ENCODE results near the gene KCNK15. TPM values are rescaled to one million over a fixed set of nuclear protein-coding genes. Genes with fewer than 3 reads are reported as not detected.
A peak's percentile ranks its signal among the peaks of the same experiment; 100 is the strongest.

KCNK15 gene
- total and polyA plus RNA-seq, 8 donors: 0.09 to 3.1 (median 1.8) TPM; not detected in 5

DNA sequence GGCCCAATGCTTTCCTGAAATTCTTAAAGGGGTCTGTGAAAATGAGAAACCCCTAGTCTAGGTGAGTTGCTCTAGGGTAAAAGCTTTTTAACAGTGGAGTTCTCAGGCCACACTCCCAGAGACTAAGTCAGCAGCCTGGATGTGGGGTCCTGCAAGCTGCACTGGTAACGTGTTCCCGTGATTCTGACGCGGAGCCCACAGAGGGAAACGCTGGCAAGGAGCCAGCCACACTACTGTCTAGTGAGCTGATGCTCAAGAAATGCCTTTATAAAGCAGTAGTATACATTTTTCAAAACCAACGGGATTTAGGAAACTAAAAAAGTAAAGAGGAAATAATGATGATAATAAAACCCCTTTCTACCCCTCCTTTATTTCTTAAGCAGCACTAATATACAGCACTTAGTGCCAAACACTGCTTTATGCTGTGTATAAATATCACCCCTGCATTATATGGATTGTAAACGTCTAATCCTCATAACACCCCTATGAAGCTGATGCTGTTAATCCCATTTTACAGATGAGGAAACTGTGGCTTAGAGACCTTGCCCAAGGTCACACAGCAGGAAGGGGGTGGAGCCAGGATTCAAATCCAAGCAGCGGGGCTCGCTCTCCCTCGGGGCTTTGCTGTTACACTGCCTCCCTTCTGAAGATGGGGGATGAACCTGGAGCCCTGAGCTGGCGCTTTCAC is 25.0 kb downstream of the KCNK15 start:
- H3K4me1 ChIP-seq: no peaks in the 10 kb centered on the region
- no peaks in the 10 kb centered on the region for H3K36me3 ChIP-seq
- intact Hi-C loops (cut with DNase I): no loop called here
- DNase-seq (no peak), ATAC-seq (no peak)
- H3K9me3 ChIP-seq: no peaks in the 10 kb centered on the region
- peaks cover 0 to 35% of the 10 kb centered on the region in 2 donors for H3K27me3 ChIP-seq
- TF ChIP-seq, protein P1, sequence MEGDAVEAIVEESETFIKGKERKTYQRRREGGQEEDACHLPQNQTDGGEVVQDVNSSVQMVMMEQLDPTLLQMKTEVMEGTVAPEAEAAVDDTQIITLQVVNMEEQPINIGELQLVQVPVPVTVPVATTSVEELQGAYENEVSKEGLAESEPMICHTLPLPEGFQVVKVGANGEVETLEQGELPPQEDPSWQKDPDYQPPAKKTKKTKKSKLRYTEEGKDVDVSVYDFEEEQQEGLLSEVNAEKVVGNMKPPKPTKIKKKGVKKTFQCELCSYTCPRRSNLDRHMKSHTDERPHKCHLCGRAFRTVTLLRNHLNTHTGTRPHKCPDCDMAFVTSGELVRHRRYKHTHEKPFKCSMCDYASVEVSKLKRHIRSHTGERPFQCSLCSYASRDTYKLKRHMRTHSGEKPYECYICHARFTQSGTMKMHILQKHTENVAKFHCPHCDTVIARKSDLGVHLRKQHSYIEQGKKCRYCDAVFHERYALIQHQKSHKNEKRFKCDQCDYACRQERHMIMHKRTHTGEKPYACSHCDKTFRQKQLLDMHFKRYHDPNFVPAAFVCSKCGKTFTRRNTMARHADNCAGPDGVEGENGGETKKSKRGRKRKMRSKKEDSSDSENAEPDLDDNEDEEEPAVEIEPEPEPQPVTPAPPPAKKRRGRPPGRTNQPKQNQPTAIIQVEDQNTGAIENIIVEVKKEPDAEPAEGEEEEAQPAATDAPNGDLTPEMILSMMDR (IDR thresholded peaks at IDR 0.05): no peak
- no peak overlapping the region for H3K27ac ChIP-seq
- H3K4me3 ChIP-seq: no peak overlapping the region

DNA sequence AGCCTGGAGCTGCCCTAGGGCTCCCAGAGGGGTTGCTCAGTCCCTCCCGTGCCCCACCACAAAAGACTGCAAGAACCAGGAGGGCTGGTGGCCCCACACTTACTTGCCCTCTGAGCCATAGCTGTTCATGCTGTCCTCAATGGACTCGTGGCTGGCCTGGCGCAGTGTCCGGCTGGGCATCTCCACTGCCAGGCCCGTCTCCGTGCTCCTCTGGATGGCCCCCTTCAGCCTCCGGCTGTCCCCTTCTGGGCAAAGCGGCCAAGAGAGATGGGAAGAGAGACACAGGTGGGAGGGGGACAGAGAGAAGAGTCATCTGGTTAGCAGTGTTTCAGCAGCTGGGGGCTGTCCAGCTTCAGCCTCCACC is 25.5 kb downstream of the KCNK15 start:
- Histone ChIP-seq H3K27me3 (peaks cover 0 to 32% of the 10 kb centered on the region in 2 donors), H3K36me3 (no peaks in the 10 kb centered on the region), H3K4me3 (no peak overlapping the region), H3K4me1 (no peaks in the 10 kb centered on the region), H3K9me3 (no peaks in the 10 kb centered on the region), H3K27ac (no peak overlapping the region)
- intact Hi-C loops (cut with DNase I): no loop called here
- TF ChIP-seq, protein P1 (IDR thresholded peaks at IDR 0.05): no peak
- no peak for DNase-seq
- no peak for ATAC-seq

DNA sequence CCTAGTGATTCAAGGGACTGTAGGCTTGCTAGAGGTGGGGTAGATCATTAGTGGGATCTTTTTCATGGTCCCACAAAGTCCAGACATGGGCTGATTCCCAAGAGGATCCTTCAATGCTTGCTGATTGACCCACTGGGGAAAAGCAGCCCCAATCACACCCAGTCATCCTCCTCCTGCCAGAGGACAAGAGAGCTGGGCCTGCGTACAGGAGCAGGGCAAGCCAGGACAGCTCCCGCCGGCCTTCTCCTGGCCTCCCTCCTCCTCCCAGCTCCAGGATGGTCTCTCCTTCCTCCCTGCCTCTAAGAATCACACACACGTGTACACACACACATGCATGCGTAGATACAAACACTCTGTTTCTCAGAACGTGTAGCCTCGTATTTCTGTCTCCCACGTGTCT is 27.0 kb downstream of the KCNK15 start:
- ATAC-seq: no peak
- Histone ChIP-seq H3K27ac (no peak overlapping the region), H3K9me3 (no peaks in the 10 kb centered on the region), H3K4me3 (no peak overlapping the region), H3K27me3 (peaks cover 0 to 31% of the 10 kb centered on the region in 2 donors), H3K36me3 (no peaks in the 10 kb centered on the region), H3K4me1 (no peaks in the 10 kb centered on the region)
- TF ChIP-seq, protein P1 (IDR thresholded peaks at IDR 0.05): no peak
- intact Hi-C loops (cut with DNase I): no loop called here
- no peak for DNase-seq

DNA sequence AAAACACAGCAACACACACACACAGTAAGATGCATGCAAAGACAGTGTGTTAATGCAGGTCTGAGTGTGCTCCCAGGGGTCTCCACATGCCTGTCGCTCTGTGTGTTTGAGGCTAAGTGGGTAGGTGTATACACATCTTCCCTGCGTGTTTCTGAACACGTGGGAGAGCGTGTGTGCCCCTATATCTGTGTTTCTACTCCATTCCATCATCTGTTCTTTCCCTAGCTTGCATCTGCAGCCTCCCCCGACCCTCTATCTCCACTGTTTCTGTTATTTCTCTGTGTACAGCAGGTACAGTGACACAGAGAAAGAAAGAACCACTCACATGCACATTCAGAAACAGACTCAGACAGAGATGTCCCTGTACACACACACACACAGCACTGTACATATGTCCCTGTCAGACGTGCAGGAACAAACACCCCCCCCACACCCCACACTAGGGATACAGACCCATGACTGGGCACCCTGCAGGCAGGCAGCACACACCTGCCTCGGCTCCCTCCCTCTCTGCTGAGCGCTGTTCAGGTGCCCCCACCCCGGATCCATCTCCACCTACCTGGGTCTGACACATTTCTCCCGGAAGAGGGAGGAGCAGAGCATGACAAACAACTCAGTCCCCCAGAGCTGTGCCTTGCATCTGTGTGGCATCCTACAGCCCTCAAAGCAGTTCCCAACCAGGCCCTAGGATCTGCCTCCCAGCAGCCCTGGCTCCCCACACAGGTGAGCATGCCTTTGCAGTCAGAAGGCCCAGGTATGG is 27.6 kb downstream of the KCNK15 start:
- H3K36me3 ChIP-seq: no peaks in the 10 kb centered on the region
- ATAC-seq: no peak
- no peak overlapping the region for H3K4me3 ChIP-seq
- no peaks in the 10 kb centered on the region for H3K9me3 ChIP-seq
- no peak for DNase-seq
- TF ChIP-seq, protein P1 (IDR thresholded peaks at IDR 0.05): no peak
- no peak overlapping the region for H3K27ac ChIP-seq
- peaks cover 0 to 28% of the 10 kb centered on the region in 2 donors for H3K27me3 ChIP-seq
- H3K4me1 ChIP-seq: no peaks in the 10 kb centered on the region
- intact Hi-C loops (cut with DNase I): no loop called here

DNA sequence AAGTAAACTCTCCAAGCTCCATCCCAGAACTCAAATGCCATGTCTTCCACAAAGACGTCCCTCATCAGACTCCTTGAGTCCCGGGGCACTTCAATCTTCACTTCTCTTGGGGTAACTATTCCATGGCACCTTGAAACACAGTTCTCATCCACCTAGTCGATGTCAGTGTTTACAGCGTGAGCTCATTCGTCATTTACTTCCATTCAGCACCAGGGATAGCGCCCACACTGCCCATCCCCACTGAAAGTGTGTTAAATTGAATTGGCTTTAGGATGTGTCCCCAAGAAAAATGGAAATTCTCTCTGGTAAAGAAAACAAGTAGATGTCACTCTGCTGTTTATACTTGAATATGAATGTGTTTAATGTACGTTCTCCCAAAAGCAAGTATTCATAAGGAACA is 31.3 kb downstream of the KCNK15 start:
- peak in 1 of 4 donors; percentile 24 for DNase-seq
- Histone ChIP-seq H3K4me3 (no peak overlapping the region), H3K36me3 (no peaks in the 10 kb centered on the region), H3K4me1 (no peaks in the 10 kb centered on the region), H3K9me3 (no peaks in the 10 kb centered on the region), H3K27ac (no peak overlapping the region), H3K27me3 (peaks cover 0 to 14% of the 10 kb centered on the region in 2 donors)
- intact Hi-C loops (cut with DNase I): no loop called here
- peak; percentile 39 for ATAC-seq
- TF ChIP-seq, protein P1 (IDR thresholded peaks at IDR 0.05): no peak

All from left lung (tissue), 10 donors.